NB4 (cell line): ENCODE results near the gene MICALL1.

Source experiments
- CTCF ChIP-seq: IDR thresholded peaks from one replicate; pipeline ENCODE4 v1.5.1; 2012; ENCODE audit warnings: low read depth, low read length
- POLR2A ChIP-seq: IDR thresholded peaks from 2 replicates; pipeline ENCODE4 v1.6.1; 2011; ENCODE audit warnings: mild to moderate bottlenecking; ENCODE audit not compliant: insufficient read length; ENCODE audit errors: extremely low read depth

GRCh38 chr22:37982151-37982785 lies 76.2 kb downstream of the MICALL1 start:
- TF ChIP-seq CTCF (no peak), POLR2A (no peak)
